Measurements from ENCODE around the gene ASPG.

ASPG gene

GRCh38 chr14:104136472-104137296 is 51.2 kb downstream of the ASPG start:
- DNase-seq (ENCODE audit: low spot score) = no peak

GRCh38 chr14:104137297-104138097 is 52.0 kb downstream of the ASPG start:
- DNase-seq (ENCODE audit: low spot score) = no peak

- DNase-seq (ENCODE audit: low spot score) = no peak
Observed at GRCh38 chr14:104138098-104138717, 52.7 kb downstream of the ASPG start, which contains the start of gene KIF26A. KIF26A (plus strand) TSS chr14:104138587; CDS start chr14:104138723, 136 bp downstream.

GRCh38 chr14:104138718-104139459 is 53.4 kb downstream of the ASPG start:
- no peak for DNase-seq (ENCODE audit: low spot score)

- no peak for DNase-seq (ENCODE audit: low spot score)
Observed at GRCh38 chr14:104139460-104140212, 54.1 kb downstream of the ASPG start.

- no peak for DNase-seq (ENCODE audit: low spot score)
Observed at GRCh38 chr14:104140213-104140462, 54.6 kb downstream of the ASPG start.

- no peak for DNase-seq (ENCODE audit: low spot score)
Observed at GRCh38 chr14:104140463-104141331, 55.2 kb downstream of the ASPG start.

- DNase-seq (ENCODE audit: low spot score) = no peak
Observed at GRCh38 chr14:104141621-104142091, 56.2 kb downstream of the ASPG start.

- no peak for DNase-seq (ENCODE audit: low spot score)
Observed at GRCh38 chr14:104142136-104142945, 56.8 kb downstream of the ASPG start.

- no peak for DNase-seq (ENCODE audit: low spot score)
Observed at GRCh38 chr14:104142946-104143470, 57.5 kb downstream of the ASPG start.

- no peak for DNase-seq (ENCODE audit: low spot score)
Observed at GRCh38 chr14:104143521-104144452, 58.3 kb downstream of the ASPG start.

GRCh38 chr14:104144453-104144790 is 58.9 kb downstream of the ASPG start:
- no peak for DNase-seq (ENCODE audit: low spot score)

GRCh38 chr14:104144911-104145825 is 59.7 kb downstream of the ASPG start:
- no peak for DNase-seq (ENCODE audit: low spot score)

- no peak for DNase-seq (ENCODE audit: low spot score)
Observed at GRCh38 chr14:104145826-104146601, 60.5 kb downstream of the ASPG start.

- DNase-seq (ENCODE audit: low spot score) = no peak
Observed at GRCh38 chr14:104146651-104147345, 61.3 kb downstream of the ASPG start.
